Thymus (tissue), 11 donors: ENCODE measurements around the gene SLC46A2. TPM values are rescaled to one million over a fixed set of nuclear protein-coding genes. Genes with fewer than 3 reads are reported as not detected.

Experiments
- DNase-seq, 9 donors: peaks; one replicate each; pipeline ENCODE4 v3.0.0-alpha.2; 2013; ENCODE audit warnings: low spot score in 9 of 9, low read depth in 6 of 9, missing footprints in 1 of 9
- H3K27ac ChIP-seq, 2 donors: one replicate each; pipeline ENCODE4 v1.5.1; 2013; ENCODE audit warnings: control low read depth in 1 of 2, low read depth in 1 of 2, low read length in 1 of 2, mild to moderate bottlenecking in 1 of 2, moderate library complexity in 1 of 2
- H3K27me3 ChIP-seq, 2 donors: one replicate each; pipeline ENCODE4 v1.5.1; 2013; ENCODE audit warnings: low read length in 1 of 2; ENCODE audit not compliant: control insufficient read depth in 2 of 2, insufficient read depth in 1 of 2
- H3K36me3 ChIP-seq, 2 donors: one replicate each; pipeline ENCODE4 v1.5.1; 2013; ENCODE audit warnings: low read length in 1 of 2, mild to moderate bottlenecking in 1 of 2, moderate library complexity in 1 of 2; ENCODE audit not compliant: control insufficient read depth in 2 of 2, insufficient read depth in 2 of 2
- H3K4me1 ChIP-seq, 2 donors: one replicate each; pipeline ENCODE4 v1.5.1; 2013; ENCODE audit warnings: low read length in 2 of 2; ENCODE audit not compliant: control insufficient read depth in 2 of 2, insufficient read depth in 2 of 2
- H3K4me3 ChIP-seq, 2 donors: one replicate each; pipeline ENCODE4 v1.5.1; 2013; ENCODE audit warnings: low read length in 2 of 2, control low read depth in 1 of 2, mild to moderate bottlenecking in 1 of 2
- H3K9me3 ChIP-seq, 2 donors: one replicate each; pipeline ENCODE4 v1.5.1; 2013; ENCODE audit warnings: low read length in 1 of 2, mild to moderate bottlenecking in 1 of 2; ENCODE audit not compliant: control insufficient read depth in 2 of 2, insufficient read depth in 1 of 2
- WGBS: extraction: QIAGEN DNeasy Blood & Tissue Kit; methylation state at CpG from one replicate; pipeline ENCODE4 v1.1.7; 2013; 5-methylcytosine and 5-hydroxymethylcytosine counted together
- polyA plus RNA-seq: library from polyadenylated mRNA; stranded (reverse); fragments of 200-250 nt; gene quantifications from one replicate; pipeline ENCODE4 v1.2.3, GENCODE V29; 2013
- total RNA-seq: library from RNA; stranded (reverse); fragments of 120-200 nt; gene quantifications from one replicate; pipeline ENCODE4 v1.2.4, GENCODE V29; 2013
- donor health status: healthy.

SLC46A2 gene
- total and polyA plus RNA-seq, 2 donors = 0.98 to 24.6 TPM

DNA sequence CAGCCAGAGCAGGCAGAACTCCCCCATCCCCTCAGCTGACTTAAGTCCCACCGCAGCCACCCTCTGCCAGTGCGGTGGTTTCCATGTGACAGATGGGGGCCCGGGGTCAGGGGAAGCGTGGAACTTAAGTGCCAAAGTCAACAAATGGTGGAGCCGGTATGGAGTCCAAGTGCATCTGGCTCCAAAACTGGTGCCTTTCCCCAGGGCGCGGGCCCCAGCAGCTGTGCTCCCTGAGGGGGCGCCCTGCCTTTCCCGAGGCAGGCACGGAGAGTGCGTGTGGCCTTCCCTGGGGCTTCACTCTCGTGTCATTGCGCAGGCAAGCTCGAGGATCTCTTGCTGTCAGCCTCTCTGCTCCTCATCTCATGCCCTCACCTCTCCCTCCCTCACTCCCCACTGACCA is 33.8 kb downstream of the SLC46A2 start:
- 98% methylated on average over 14 of the region's 14 CpGs for WGBS
- Histone ChIP-seq H3K27ac (no peak overlapping the region), H3K4me3 (no peak overlapping the region), H3K9me3 (no peaks in the 10 kb centered on the region), H3K27me3 (no peaks in the 10 kb centered on the region), H3K36me3 (no peaks in the 10 kb centered on the region), H3K4me1 (peaks cover 0 to 27% of the 10 kb centered on the region in 2 donors)
- DNase-seq = no peak

DNA sequence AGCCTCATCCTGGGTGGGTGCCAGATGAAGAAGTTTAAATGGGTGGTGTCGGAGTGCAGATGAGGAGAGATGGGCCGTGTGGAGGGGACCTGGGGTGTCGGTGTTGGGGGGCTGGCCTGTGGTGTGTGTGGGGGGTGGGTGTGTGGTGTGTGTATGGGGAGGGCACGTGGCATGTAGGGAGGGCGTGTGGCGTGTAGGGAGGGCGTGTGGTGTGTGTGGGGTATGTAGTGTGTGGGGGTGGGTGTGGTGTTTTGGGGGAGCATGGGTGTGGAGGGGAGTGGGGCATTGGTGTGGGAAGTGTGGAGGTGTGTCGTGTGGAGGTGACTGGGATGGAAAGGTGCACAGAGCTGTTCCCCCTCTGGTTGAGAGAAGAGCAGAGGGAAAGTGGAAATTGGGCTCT is 34.5 kb downstream of the SLC46A2 start:
- Histone ChIP-seq H3K9me3 (no peaks in the 10 kb centered on the region), H3K27me3 (no peaks in the 10 kb centered on the region), H3K4me3 (no peak overlapping the region), H3K4me1 (peaks cover 0 to 21% of the 10 kb centered on the region in 2 donors), H3K27ac (no peak overlapping the region), H3K36me3 (no peaks in the 10 kb centered on the region)
- 99% methylated on average over 8 of the region's 8 CpGs for WGBS
- DNase-seq = no peak

DNA sequence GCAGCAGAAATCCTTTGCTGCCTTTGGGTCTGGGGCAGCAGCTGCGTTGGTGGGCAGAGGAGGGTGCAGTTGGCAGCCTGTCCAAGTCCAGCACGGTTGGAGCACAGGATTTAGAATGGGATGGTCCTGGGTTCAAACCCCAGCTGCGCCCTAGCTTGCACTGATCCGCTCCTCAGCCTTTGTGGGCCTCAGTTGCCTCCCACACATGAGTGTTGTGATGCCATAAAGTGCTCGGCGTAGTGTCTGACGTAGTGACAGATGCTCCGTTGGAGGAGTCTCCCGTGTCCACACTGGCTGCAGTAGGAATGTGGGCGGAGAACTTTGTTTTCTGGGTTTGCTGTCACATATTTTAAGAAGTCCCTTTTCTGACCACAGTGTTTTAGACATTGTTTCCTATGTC is 36.0 kb downstream of the SLC46A2 start:
- Histone ChIP-seq H3K9me3 (no peaks in the 10 kb centered on the region), H3K36me3 (no peaks in the 10 kb centered on the region), H3K4me1 (peaks cover 0 to 18% of the 10 kb centered on the region in 2 donors), H3K27ac (peak overlapping the region in 1 of 2 donors; percentile 69), H3K4me3 (no peak overlapping the region), H3K27me3 (no peaks in the 10 kb centered on the region)
- whole genome bisulfite sequencing = 95% methylated on average over 10 of the region's 10 CpGs
- DNase-seq = no peak

DNA sequence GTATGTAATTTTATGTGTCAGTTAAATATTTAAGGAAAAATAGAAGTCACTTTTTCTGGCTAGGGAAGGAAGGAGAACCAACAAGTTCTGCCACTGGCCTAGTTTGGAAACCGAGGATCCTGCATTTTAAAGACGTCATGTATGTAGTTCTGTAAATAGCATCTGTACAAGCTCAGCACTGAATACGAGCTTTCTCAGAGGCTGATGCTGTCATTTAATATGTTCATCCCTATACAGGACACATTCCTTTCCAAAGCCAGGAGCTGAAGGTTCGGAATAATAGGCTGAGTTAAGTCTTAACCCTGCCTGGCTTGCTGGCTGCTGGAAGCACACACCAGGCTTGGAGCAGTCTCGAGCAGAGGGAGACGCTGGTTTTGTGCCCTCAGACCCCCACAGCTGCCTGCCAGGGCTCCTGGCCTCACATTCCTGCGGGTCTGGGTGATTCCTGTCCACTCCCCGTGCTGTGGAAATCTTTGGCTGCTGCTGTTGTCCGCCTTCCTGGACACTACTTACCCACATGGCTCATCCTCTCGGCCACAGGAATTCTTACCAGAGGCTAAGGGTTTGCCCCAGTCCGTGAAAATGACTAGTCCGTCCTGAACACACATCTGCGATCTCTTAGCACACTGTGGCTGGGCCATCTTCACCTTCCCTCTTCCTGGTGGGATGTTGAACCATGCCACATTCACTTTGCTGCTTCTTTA is 36.6 kb downstream of the SLC46A2 start:
- Histone ChIP-seq H3K9me3 (no peaks in the 10 kb centered on the region), H3K27ac (peak overlapping the region; percentile 25 to 69), H3K27me3 (no peaks in the 10 kb centered on the region), H3K36me3 (no peaks in the 10 kb centered on the region), H3K4me1 (peaks cover 0 to 18% of the 10 kb centered on the region in 2 donors), H3K4me3 (no peak overlapping the region)
- no peak for DNase-seq
- 91% methylated on average over 13 of the region's 13 CpGs for WGBS

DNA sequence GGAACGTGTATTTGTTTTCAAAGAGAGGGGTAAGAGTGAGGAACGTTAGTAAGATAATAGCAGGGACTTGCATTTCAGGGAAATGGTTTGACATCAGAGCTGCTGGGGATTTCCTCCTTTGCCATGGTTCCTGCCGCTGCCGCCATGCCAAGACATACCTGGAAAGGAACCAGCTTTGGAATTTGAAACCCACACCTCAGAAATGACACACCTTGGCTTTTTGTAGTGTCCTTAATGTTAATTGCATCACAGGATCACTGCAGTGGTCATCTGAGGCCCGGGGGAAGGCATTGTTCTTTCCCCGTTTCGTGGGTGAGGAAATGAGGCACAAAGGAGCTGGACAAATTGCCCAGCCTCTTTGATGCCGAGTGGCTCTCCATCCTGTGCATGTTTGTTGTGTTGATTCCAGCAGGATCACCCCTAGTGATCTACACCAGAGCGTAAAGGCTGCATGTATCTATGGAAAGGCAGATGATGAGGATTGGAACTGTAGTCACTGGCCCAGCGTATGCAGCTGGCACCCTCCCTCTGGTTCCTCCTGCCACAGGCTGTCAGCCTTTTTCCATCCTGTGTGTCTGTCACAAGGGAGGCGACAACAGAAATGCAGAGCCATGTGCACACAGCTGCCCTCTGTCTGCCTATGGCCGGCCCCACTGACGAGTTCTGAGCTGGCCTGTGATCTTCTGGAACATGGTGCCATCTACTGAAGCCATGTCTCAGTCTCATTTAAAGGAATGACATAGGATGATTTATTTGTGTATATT is 37.8 kb downstream of the SLC46A2 start:
- DNase-seq = peak in 1 of 9 donors; percentile 28
- Histone ChIP-seq H3K9me3 (no peaks in the 10 kb centered on the region), H3K4me3 (no peak overlapping the region), H3K27me3 (no peaks in the 10 kb centered on the region), H3K36me3 (no peaks in the 10 kb centered on the region), H3K4me1 (peaks cover 0 to 12% of the 10 kb centered on the region in 2 donors), H3K27ac (peak overlapping the region in 1 of 2 donors; percentile 78)
- WGBS = 81% methylated on average over 13 of the region's 13 CpGs

DNA sequence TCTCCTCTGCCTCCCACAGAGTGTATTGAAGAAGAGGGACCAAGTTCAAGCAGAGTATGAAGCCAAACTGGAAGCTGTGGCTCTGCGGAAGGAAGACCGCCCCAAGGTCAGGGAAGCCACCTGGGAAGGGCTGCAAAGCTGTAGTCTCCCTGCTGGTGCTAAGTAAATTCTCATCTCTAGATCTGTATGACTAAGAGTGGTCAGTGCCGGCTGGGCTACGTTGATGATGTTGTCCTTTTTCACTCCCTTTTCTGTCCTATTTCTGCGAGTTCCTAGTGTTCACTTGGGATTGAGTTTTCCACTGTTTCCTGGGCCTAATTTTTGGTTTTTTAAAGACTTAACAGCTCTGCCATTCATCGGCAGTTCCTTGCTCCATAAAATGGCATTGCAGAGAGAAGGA is 39.8 kb downstream of the SLC46A2 start:
- no peaks in the 10 kb centered on the region for H3K27me3 ChIP-seq
- no peak overlapping the region for H3K27ac ChIP-seq
- H3K4me1 ChIP-seq = peaks cover 0 to 12% of the 10 kb centered on the region in 2 donors
- H3K36me3 ChIP-seq = no peaks in the 10 kb centered on the region
- no peak for DNase-seq
- no peaks in the 10 kb centered on the region for H3K9me3 ChIP-seq
- WGBS = 98% methylated on average over 6 of the region's 6 CpGs
- no peak overlapping the region for H3K4me3 ChIP-seq

DNA sequence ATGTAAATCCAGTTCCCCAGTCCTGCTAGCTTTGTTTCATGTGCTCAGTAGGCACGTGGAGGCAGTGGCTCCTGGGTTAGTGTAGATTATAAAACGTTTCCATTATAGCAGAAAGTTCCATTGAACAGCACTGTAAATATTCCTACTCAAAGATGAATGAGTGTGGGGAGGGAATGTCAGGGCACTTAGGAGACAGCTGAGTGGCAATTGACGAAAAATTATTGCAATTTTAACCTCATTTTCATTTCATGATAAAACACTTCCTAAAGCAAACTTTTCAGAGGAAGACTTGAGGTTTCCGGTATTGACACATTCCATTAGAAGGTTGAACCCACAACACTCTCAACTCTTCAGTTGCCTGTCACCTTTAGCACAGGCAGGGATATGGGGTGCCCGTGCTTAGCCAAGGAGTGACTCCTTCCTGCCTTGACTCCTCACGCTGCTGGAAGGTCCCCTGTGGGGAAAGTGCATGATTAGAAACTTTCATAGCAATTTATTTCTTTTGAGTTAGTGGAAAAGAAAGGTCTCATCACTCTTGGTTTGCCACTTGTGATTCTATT is 41.2 kb downstream of the SLC46A2 start:
- H3K27me3 ChIP-seq = no peaks in the 10 kb centered on the region
- WGBS = 79% methylated on average over 6 of the region's 6 CpGs
- peaks cover 0 to 12% of the 10 kb centered on the region in 2 donors for H3K4me1 ChIP-seq
- no peak overlapping the region for H3K4me3 ChIP-seq
- no peaks in the 10 kb centered on the region for H3K36me3 ChIP-seq
- no peaks in the 10 kb centered on the region for H3K9me3 ChIP-seq
- DNase-seq = no peak
- no peak overlapping the region for H3K27ac ChIP-seq

DNA sequence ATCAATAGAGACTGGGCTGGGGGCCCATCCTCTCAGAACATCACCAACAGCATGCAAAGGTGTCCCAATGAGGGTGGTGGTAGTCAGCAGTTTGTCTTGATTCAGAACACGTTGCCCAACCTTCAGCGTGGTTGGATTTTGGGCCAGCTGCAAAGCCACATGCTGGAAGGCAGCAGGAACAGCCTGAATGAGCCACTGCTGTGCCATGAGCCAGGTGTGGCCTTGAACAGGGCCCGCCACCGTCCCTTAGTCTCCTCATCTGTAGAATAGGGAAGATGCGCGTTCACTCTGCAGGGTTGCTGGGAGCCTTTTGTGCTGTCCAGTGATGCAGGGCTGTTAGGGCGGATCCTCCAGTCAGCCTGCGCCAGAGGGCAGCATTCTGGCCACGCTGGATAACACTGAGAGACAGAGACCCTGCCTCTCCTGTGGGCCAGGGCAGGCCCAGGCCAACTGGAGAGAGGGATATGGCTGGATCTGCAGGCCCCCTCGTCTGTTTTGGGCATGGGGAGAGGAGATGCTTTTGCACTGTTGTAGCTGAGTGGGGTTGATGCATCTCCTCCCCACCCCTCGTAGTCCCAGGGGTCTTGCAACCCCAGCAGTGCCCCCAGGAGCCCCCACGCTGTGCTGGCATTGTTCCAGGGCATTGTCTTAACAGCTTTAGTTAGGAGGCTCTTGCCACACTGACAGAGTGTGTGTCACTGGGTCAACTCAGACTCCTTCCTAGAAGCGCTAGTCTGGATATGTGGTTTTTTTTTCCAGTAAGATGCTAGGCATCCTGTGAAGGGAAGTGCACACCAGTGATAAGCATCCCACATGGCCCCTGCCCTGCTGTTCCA is 42.1 kb downstream of the SLC46A2 start:
- Histone ChIP-seq H3K4me3 (no peak overlapping the region), H3K4me1 (peaks cover 0 to 5% of the 10 kb centered on the region in 2 donors), H3K27me3 (no peaks in the 10 kb centered on the region), H3K36me3 (no peaks in the 10 kb centered on the region), H3K9me3 (no peaks in the 10 kb centered on the region), H3K27ac (no peak overlapping the region)
- DNase-seq = no peak
- 94% methylated on average over 13 of the region's 13 CpGs for WGBS
